ENCODE data around the gene KLK8.
"Not testable (repeated sequence)": the region's sequence is repeated elsewhere in the genome, so short reads cannot be mapped to it uniquely, and the experiment has no call there.

KLK8 gene

DNA sequence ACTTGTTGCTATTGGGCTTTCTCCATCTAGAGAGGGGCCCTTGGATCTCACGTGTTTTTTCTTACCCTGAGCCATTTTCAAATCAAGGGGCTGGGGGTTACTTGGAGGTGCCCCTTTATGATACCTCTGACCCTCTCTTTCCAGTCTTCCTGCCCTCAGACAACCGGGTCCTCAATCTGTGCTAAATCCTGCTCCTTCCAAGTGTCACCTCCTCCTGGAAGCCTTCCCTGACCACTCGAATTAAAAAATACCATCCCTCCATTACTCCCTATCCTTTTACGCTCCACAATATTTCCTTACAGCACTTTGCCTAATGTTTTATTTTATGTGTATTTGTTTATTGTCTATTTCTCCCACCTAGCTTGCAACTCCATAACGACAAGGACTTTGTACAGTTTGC, 3.3 kb downstream of the KLK8 start:
- no peak overlapping the region for H3K27ac ChIP-seq
- H3K79me2 ChIP-seq = no peaks in the 10 kb centered on the region
- H3K4me1 ChIP-seq = no peaks in the 10 kb centered on the region
- no peak overlapping the region for H2AFZ ChIP-seq
- H3K27me3 ChIP-seq (ENCODE audit: control insufficient read depth, insufficient read depth, low read length) = no peaks in the 10 kb centered on the region
- no peak overlapping the region for H3K4me3 ChIP-seq (ENCODE audit: low read depth, low read length)
- H3K9ac ChIP-seq = no peak overlapping the region
- TF ChIP-seq, protein P1, sequence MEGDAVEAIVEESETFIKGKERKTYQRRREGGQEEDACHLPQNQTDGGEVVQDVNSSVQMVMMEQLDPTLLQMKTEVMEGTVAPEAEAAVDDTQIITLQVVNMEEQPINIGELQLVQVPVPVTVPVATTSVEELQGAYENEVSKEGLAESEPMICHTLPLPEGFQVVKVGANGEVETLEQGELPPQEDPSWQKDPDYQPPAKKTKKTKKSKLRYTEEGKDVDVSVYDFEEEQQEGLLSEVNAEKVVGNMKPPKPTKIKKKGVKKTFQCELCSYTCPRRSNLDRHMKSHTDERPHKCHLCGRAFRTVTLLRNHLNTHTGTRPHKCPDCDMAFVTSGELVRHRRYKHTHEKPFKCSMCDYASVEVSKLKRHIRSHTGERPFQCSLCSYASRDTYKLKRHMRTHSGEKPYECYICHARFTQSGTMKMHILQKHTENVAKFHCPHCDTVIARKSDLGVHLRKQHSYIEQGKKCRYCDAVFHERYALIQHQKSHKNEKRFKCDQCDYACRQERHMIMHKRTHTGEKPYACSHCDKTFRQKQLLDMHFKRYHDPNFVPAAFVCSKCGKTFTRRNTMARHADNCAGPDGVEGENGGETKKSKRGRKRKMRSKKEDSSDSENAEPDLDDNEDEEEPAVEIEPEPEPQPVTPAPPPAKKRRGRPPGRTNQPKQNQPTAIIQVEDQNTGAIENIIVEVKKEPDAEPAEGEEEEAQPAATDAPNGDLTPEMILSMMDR (IDR thresholded peaks at IDR 0.05) = no peak
- H3K9me3 ChIP-seq (ENCODE audit: control insufficient read depth, low read length) = no peaks in the 10 kb centered on the region
- H3K4me2 ChIP-seq (ENCODE audit: low read length) = no peak overlapping the region
- H3K36me3 ChIP-seq (ENCODE audit: control insufficient read depth, insufficient read depth, low read length) = no peaks in the 10 kb centered on the region

DNA sequence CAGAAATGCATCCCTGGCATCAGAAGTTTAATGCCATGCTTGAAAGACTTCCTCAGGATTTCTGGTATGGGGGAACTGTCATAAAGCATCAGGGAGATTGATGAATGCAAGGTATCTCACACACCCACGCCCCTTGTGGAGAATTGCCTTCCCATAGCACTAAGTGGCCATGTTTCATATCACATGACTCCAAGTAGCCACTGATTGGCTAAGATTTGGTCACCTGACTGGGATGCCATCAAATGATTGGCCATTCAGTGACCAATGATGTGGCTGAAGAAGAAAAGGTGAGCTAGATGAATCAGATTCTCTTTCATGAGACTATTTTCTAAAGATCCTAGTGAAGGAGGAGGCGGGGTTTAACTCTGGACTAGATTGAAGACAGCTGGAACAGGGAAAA, 7.3 kb downstream of the KLK8 start:
- no peaks in the 10 kb centered on the region for H3K79me2 ChIP-seq
- H3K27me3 ChIP-seq (ENCODE audit: control insufficient read depth, insufficient read depth, low read length) = no peaks in the 10 kb centered on the region
- no peaks in the 10 kb centered on the region for H3K36me3 ChIP-seq (ENCODE audit: control insufficient read depth, insufficient read depth, low read length)
- no peaks in the 10 kb centered on the region for H3K4me1 ChIP-seq
- H3K4me3 ChIP-seq (ENCODE audit: low read depth, low read length) = no peak overlapping the region
- no peak overlapping the region for H3K9ac ChIP-seq
- no peak overlapping the region for H3K4me2 ChIP-seq (ENCODE audit: low read length)
- H3K9me3 ChIP-seq (ENCODE audit: control insufficient read depth, low read length) = no peaks in the 10 kb centered on the region
- H2AFZ ChIP-seq = no peak overlapping the region
- TF ChIP-seq, protein P1 (IDR thresholded peaks at IDR 0.05) = no peak
- H3K27ac ChIP-seq = no peak overlapping the region

DNA sequence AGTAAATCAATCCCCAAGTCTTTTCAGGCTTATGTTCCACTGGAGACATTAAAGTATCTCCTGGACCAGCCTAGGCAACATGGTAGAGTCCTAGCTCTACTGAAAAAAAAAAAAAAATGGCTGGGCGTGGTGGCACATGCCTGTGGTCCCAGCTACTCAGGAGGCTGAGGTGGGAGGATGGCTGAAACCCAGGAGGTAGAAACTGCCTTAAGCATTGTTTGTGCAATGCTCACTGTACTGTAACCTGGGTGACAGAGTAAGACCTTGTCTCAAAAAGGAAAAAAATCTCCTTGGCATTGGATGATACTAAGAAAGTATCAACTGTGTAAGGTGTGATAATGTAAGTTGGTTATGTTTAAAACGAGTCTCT, 8.8 kb downstream of the KLK8 start:
- Histone ChIP-seq H3K27ac (no peak overlapping the region), H3K27me3 (ENCODE audit: control insufficient read depth, insufficient read depth, low read length) (no peaks in the 10 kb centered on the region), H3K9me3 (ENCODE audit: control insufficient read depth, low read length) (no peaks in the 10 kb centered on the region), H3K4me2 (ENCODE audit: low read length) (no peak overlapping the region), H3K9ac (no peak overlapping the region), H3K4me1 (no peaks in the 10 kb centered on the region), H3K79me2 (no peaks in the 10 kb centered on the region), H3K36me3 (ENCODE audit: control insufficient read depth, insufficient read depth, low read length) (no peaks in the 10 kb centered on the region), H2AFZ (no peak overlapping the region), H3K4me3 (ENCODE audit: low read depth, low read length) (no peak overlapping the region)
- TF ChIP-seq, protein P1 (IDR thresholded peaks at IDR 0.05) = no peak

DNA sequence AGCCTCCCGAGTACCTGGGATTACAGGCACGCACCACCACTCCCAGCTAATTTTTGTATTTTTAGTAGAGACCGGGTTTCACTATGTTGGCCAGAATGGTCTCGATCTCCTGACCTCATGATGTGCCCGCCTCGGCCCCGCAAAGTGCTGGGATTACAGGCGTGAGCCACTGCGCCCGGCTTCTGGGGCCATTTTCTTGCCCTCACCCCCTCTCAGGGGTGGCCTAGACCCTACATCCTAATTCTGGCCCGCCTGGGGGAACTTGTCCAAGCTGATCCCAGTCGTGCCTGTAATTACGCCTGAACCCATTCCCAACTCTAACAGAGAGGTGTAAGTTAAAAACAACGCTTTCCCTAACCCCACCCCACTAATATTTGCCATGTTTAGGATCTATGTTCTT, 17.0 kb downstream of the KLK8 start:
- H3K27me3 ChIP-seq (ENCODE audit: control insufficient read depth, insufficient read depth, low read length); H3K4me2 ChIP-seq (ENCODE audit: low read length): not testable (repeated sequence)

DNA sequence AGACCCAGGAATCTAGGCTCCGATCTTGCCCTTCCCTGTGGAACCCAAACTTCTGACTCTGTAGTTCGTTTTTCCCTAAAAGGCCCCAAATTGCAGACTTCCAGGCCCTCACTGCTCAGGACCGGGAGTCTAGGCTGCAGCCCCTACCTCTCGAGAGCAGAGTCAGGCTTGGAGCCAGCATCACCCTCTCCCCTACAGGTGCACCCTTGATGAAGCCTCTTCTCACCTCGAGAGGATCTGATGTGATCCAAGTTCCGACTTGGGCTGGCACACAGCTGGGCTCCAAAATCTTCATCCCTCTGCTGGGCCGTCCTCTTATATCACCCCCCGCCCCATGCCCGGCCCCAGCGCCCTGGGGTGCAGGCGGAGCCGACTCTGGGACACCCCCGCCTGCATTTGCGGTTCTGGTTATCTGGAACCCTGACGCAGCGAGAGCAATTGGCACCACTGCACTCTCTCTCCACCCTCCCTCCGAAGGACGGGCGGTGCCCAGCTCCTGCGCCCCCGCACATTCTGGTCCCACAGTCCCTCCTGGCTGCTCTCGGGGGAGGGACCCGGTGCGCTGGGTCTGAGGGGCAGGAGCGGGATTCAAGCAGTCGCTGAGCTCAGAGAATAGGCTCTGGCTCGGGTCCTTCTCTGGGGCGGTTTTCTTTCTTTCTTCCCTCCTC, 17.6 kb downstream of the KLK8 start, which contains the start of gene KLK7:
Gene KLK7 (minus strand): TSS at position 293 of the 668 bp plus-strand sequence. CDS start 1,518 bp downstream, outside the sequence.
- Histone ChIP-seq H3K36me3 (ENCODE audit: control insufficient read depth, insufficient read depth, low read length) (no peaks in the 10 kb centered on the region), H3K27me3 (ENCODE audit: control insufficient read depth, insufficient read depth, low read length) (no peaks in the 10 kb centered on the region), H3K27ac (no peak within 1 kb of the TSS), H3K9ac (no peak within 1 kb of the TSS), H3K79me2 (no peaks in the 10 kb centered on the region), H3K4me1 (no peaks in the 10 kb centered on the region), H3K4me2 (ENCODE audit: low read length) (no peak within 1 kb of the TSS), H3K9me3 (ENCODE audit: control insufficient read depth, low read length) (no peaks in the 10 kb centered on the region), H2AFZ (no peak within 1 kb of the TSS), H3K4me3 (ENCODE audit: low read depth, low read length) (no peak within 1 kb of the TSS)
- TF ChIP-seq, protein P1 (IDR thresholded peaks at IDR 0.05) = no peak

More for the DNA sequence above, 17.0 kb downstream of the KLK8 start:
- H3K9ac ChIP-seq; H3K79me2 ChIP-seq; H3K9me3 ChIP-seq (ENCODE audit: control insufficient read depth, low read length); H3K4me3 ChIP-seq (ENCODE audit: low read depth, low read length); H3K36me3 ChIP-seq (ENCODE audit: control insufficient read depth, insufficient read depth, low read length); H3K4me1 ChIP-seq; H3K27ac ChIP-seq; H2AFZ ChIP-seq: not testable (repeated sequence)
